Natural killer cell (primary cell): ENCODE measurements around the gene CD53. TPM values are rescaled to one million over a fixed set of nuclear protein-coding genes. Genes with fewer than 3 reads are reported as not detected.

Source experiments
- total RNA-seq, 4 donors: library from RNA; stranded (reverse); fragments of 120-200 nt in 1 of 4; gene quantifications; one replicate each; pipeline versions ENCODE4 v1.2.3 to v1.2.4, GENCODE V29; 2013 to 2022

Gene CD53
- total RNA-seq, 3 donors from 2014 or later (not counting 1 experiment from before 2014, with no cell fraction given) = 522 to 584 (median 541) TPM

Other genes with a start within 250 kb of the CD53 start
- gene KCNA3, start 198.2 kb upstream of the CD53 start, total RNA-seq = 10 to 100 TPM; 19.7 to 36.2 (median 30.3) TPM
- gene LRIF1, start 90.8 kb downstream of the CD53 start, total RNA-seq = 10 to 100 TPM in 2 of 3 donors, 1 to 10 TPM in 1; 8.9 to 12.5 (median 10.4) TPM